ENCODE data around the gene NPAS1.

Gene NPAS1

GRCh38 chr19:47068876-47069406, 49.3 kb downstream of the NPAS1 start:
- no peak for DNase-seq (ENCODE audit: low read depth)
- no peak for TF ChIP-seq CTCF (conservative IDR thresholded peaks at IDR 0.05; ENCODE audit: low read depth, low read length)
- no peak overlapping the region for H3K4me3 ChIP-seq (ENCODE audit: low read depth, low read length)

GRCh38 chr19:47069795-47070194, 50.2 kb downstream of the NPAS1 start:
- no peak for DNase-seq (ENCODE audit: low read depth)
- no peak for TF ChIP-seq CTCF (conservative IDR thresholded peaks at IDR 0.05; ENCODE audit: low read depth, low read length)
- no peak overlapping the region for H3K4me3 ChIP-seq (ENCODE audit: low read depth, low read length)

GRCh38 chr19:47070756-47071155, 51.1 kb downstream of the NPAS1 start:
- no peak for DNase-seq (ENCODE audit: low read depth)
- no peak for TF ChIP-seq CTCF (conservative IDR thresholded peaks at IDR 0.05; ENCODE audit: low read depth, low read length)
- no peak overlapping the region for H3K4me3 ChIP-seq (ENCODE audit: low read depth, low read length)

- DNase-seq (ENCODE audit: low read depth), result no peak
- H3K4me3 ChIP-seq (ENCODE audit: low read depth, low read length), result no peak overlapping the region
Measured at GRCh38 chr19:47071731-47072130, 52.1 kb downstream of the NPAS1 start.

GRCh38 chr19:47072323-47072722, 52.7 kb downstream of the NPAS1 start:
- DNase-seq (ENCODE audit: low read depth), result no peak
- no peak overlapping the region for H3K4me3 ChIP-seq (ENCODE audit: low read depth, low read length)
- no peak for TF ChIP-seq CTCF (conservative IDR thresholded peaks at IDR 0.05; ENCODE audit: low read depth, low read length)

More at GRCh38 chr19:47071731-47072130, 52.1 kb downstream of the NPAS1 start:
- no peak for TF ChIP-seq CTCF (conservative IDR thresholded peaks at IDR 0.05; ENCODE audit: low read depth, low read length)

GRCh38 chr19:47073574-47073973, 53.9 kb downstream of the NPAS1 start:
- TF ChIP-seq CTCF (conservative IDR thresholded peaks at IDR 0.05; ENCODE audit: low read depth, low read length), result no peak
- H3K4me3 ChIP-seq (ENCODE audit: low read depth, low read length), result no peak overlapping the region
- no peak for DNase-seq (ENCODE audit: low read depth)

- H3K4me3 ChIP-seq (ENCODE audit: low read depth, low read length), result no peak overlapping the region
- TF ChIP-seq CTCF (conservative IDR thresholded peaks at IDR 0.05; ENCODE audit: low read depth, low read length), result no peak
- no peak for DNase-seq (ENCODE audit: low read depth)
Measured at GRCh38 chr19:47074621-47075020, 55.0 kb downstream of the NPAS1 start.

All from choroid plexus epithelial cell (primary cell).